ENCODE data around the gene PPP2R1B.

PPP2R1B gene

DNA sequence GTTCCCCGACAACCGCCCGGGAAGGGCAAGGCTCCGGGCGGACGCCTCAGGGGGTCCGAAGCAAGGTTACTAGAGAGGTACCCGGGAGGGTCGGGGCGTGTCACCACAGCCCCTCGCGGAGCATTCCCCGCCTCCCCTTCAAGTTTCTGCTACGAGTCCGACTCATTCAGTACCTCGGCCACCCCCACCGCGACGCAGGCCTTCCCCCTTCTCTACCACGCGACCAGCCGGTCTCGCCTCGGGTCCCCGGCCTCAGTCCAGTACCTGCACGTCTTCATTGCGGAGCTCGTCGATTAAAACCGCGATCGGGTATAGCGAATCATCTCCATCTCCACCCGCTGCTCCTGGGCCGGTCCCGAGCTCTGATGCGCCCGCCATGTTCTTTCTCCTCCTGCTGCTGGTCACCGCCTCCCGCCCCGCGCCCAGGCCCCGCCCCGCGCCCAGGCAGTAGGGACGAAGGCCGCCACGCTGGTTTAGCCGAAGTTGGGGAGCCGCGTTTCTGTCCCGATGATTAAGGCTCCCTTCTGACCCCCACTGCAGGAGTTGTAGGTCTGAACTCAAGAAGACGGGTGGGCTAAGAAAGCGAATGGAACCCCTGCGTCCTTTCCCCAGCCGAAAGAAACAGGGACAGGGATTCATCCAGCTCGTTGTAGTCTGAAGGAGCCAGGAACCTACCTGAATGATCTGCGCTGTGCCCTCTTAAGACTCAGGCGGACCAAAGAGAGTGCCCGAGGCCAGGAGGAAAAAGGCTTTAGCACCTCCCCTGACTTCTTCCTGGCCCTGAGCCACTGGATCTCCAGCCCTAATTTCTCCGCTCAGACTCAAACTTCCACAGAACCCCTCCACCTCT is at the start of gene PPP2R1B:
Gene PPP2R1B (minus strand): TSS at position 406 of the 850 bp plus-strand sequence. CDS start 28 bp downstream, at position 378.
- no peak for TF ChIP-seq FOXM1 (IDR thresholded peaks at IDR 0.05; ENCODE audit: borderline replicate concordance, low read depth)
- TF ChIP-seq TEAD4 (IDR thresholded peaks at IDR 0.05), result 0 out of 2 replicates have a peak, but pooled peaks have one; percentile 7
- peak; percentile 15; the same call in 1 of the 2 replicates for TF ChIP-seq TCF12 (IDR thresholded peaks at IDR 0.05; ENCODE audit: low read depth)
- no peak for TF ChIP-seq NFIC (IDR thresholded peaks at IDR 0.05)
- peak; percentile 87 for TF ChIP-seq TAF1 (IDR thresholded peaks at IDR 0.05; ENCODE audit: low read depth)
- peak; percentile 91 for TF ChIP-seq YY1 (IDR thresholded peaks at IDR 0.05; ENCODE audit: low read depth)
- TF ChIP-seq ZBTB7A (IDR thresholded peaks at IDR 0.05; ENCODE audit: low read depth), result 0 out of 2 replicates have a peak, but pooled peaks have one; percentile 37
- TF ChIP-seq, protein P1, sequence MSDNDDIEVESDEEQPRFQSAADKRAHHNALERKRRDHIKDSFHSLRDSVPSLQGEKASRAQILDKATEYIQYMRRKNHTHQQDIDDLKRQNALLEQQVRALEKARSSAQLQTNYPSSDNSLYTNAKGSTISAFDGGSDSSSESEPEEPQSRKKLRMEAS (IDR thresholded peaks at IDR 0.05), result peak; percentile 69

DNA sequence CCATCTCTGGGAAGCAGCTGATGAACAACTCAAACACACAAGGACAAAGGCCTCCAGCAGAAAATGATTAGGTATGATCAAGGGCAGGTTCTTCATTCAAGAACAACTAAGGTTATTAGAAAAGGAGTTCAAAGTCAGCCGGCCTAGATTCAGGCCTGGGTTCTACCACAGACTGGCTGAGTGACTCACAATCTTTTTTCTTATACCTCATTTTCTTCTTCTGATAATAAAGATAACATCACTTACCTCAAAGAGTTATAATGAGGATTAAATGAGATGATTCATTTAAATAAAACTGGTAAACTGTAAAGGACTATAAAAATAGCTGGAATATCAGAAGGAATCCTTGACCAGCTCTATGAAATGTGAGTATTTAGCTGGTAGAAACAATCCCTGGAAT is 49.3 kb upstream of the PPP2R1B start:
- no peak for TF ChIP-seq CEBPB (IDR thresholded peaks at IDR 0.05)
- no peak for TF ChIP-seq NFIC (IDR thresholded peaks at IDR 0.05)
- no peak for TF ChIP-seq FOXM1 (IDR thresholded peaks at IDR 0.05; ENCODE audit: borderline replicate concordance, low read depth)
- TF ChIP-seq, protein P2, sequence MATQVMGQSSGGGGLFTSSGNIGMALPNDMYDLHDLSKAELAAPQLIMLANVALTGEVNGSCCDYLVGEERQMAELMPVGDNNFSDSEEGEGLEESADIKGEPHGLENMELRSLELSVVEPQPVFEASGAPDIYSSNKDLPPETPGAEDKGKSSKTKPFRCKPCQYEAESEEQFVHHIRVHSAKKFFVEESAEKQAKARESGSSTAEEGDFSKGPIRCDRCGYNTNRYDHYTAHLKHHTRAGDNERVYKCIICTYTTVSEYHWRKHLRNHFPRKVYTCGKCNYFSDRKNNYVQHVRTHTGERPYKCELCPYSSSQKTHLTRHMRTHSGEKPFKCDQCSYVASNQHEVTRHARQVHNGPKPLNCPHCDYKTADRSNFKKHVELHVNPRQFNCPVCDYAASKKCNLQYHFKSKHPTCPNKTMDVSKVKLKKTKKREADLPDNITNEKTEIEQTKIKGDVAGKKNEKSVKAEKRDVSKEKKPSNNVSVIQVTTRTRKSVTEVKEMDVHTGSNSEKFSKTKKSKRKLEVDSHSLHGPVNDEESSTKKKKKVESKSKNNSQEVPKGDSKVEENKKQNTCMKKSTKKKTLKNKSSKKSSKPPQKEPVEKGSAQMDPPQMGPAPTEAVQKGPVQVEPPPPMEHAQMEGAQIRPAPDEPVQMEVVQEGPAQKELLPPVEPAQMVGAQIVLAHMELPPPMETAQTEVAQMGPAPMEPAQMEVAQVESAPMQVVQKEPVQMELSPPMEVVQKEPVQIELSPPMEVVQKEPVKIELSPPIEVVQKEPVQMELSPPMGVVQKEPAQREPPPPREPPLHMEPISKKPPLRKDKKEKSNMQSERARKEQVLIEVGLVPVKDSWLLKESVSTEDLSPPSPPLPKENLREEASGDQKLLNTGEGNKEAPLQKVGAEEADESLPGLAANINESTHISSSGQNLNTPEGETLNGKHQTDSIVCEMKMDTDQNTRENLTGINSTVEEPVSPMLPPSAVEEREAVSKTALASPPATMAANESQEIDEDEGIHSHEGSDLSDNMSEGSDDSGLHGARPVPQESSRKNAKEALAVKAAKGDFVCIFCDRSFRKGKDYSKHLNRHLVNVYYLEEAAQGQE (IDR thresholded peaks at IDR 0.05; ENCODE audit: low read depth), result no peak
- no peak for TF ChIP-seq TAF1 (IDR thresholded peaks at IDR 0.05; ENCODE audit: low read depth)
- TF ChIP-seq, protein P1 (IDR thresholded peaks at IDR 0.05), result no peak
- no peak for TF ChIP-seq EGR1 (IDR thresholded peaks at IDR 0.05)
- TF ChIP-seq EP300 (IDR thresholded peaks at IDR 0.05; ENCODE audit: borderline replicate concordance), result no peak
- no peak for TF ChIP-seq TCF12 (IDR thresholded peaks at IDR 0.05; ENCODE audit: low read depth)
- no peak for TF ChIP-seq ZBTB7A (IDR thresholded peaks at IDR 0.05; ENCODE audit: low read depth)
- no peak for TF ChIP-seq TEAD4 (IDR thresholded peaks at IDR 0.05)

DNA sequence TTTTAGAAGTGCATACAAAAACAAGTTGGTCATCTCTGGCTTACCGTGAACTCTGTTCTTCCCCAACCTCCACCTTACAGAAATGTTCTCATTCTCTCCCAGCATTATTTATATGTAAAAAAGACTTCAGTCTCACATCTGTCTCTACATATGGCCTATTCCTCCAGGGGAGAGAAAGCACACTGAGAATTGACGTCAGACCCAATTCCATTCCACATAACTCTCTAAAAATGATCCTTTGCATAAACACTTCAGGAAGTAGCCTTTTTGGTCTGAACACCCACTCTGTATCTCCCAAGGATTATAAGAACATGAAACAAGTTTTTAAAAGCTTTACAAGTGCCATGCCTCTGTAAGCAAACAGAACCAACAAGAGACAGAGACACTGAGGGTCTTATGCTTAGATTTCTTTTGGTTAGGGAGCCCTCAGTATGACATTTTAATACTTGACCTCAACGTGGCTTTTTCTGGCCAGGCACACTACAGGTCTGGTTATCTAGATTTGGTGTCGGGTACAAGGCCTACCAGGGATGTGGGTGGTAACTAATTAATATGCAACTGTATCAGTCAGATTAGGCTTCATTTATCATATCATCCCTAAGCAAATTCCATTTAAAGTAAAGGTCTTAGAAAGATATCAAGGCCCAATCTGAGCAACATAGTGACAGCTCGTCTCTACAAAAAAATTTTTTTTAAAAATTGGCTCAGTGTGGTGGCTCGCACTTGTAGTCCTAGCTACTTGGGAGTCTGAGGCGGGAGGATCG is 48.5 kb upstream of the PPP2R1B start:
- TF ChIP-seq, protein P2 (IDR thresholded peaks at IDR 0.05; ENCODE audit: low read depth), result no peak
- TF ChIP-seq TAF1 (IDR thresholded peaks at IDR 0.05; ENCODE audit: low read depth) (no peak), CREB1 (IDR thresholded peaks at IDR 0.05; ENCODE audit: low read depth) (no peak), TEAD4 (IDR thresholded peaks at IDR 0.05) (no peak), YY1 (IDR thresholded peaks at IDR 0.05; ENCODE audit: low read depth) (no peak), NFIC (IDR thresholded peaks at IDR 0.05) (no peak), ZBTB7A (IDR thresholded peaks at IDR 0.05; ENCODE audit: low read depth) (no peak), FOXM1 (IDR thresholded peaks at IDR 0.05; ENCODE audit: borderline replicate concordance, low read depth) (no peak), TCF12 (IDR thresholded peaks at IDR 0.05; ENCODE audit: low read depth) (no peak), RAD21 (IDR thresholded peaks at IDR 0.05; ENCODE audit: low read depth) (no peak), EP300 (IDR thresholded peaks at IDR 0.05; ENCODE audit: borderline replicate concordance) (no peak), CEBPB (IDR thresholded peaks at IDR 0.05) (no peak), EGR1 (IDR thresholded peaks at IDR 0.05) (no peak)
- TF ChIP-seq, protein P3, sequence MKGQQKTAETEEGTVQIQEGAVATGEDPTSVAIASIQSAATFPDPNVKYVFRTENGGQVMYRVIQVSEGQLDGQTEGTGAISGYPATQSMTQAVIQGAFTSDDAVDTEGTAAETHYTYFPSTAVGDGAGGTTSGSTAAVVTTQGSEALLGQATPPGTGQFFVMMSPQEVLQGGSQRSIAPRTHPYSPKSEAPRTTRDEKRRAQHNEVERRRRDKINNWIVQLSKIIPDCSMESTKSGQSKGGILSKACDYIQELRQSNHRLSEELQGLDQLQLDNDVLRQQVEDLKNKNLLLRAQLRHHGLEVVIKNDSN (IDR thresholded peaks at IDR 0.05), result no peak
- TF ChIP-seq, protein P1 (IDR thresholded peaks at IDR 0.05), result no peak

DNA sequence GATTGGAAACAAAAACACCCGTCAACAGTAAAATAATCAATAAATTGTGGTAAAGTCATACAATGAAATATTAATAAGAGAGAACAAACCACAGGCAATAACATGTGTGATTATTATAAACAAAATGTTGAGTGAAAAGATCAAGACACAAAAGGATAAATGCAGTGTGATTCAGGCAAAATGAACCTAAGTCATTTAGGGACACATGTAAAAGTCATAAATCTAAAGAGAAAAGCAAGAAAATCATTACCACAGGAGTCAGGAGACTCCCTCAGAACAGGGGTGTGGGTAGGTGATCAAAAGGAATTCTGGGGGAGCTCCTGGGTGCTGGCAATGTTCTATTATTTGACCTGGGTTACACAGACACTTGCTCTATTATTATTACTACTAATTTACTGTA is 47.9 kb upstream of the PPP2R1B start:
- TF ChIP-seq TCF12 (IDR thresholded peaks at IDR 0.05; ENCODE audit: low read depth) (no peak), FOXM1 (IDR thresholded peaks at IDR 0.05; ENCODE audit: borderline replicate concordance, low read depth) (no peak), TAF1 (IDR thresholded peaks at IDR 0.05; ENCODE audit: low read depth) (no peak), RAD21 (IDR thresholded peaks at IDR 0.05; ENCODE audit: low read depth) (no peak), EP300 (IDR thresholded peaks at IDR 0.05; ENCODE audit: borderline replicate concordance) (no peak), YY1 (IDR thresholded peaks at IDR 0.05; ENCODE audit: low read depth) (no peak), NFIC (IDR thresholded peaks at IDR 0.05) (no peak), TEAD4 (IDR thresholded peaks at IDR 0.05) (no peak), CREB1 (IDR thresholded peaks at IDR 0.05; ENCODE audit: low read depth) (no peak), ZBTB7A (IDR thresholded peaks at IDR 0.05; ENCODE audit: low read depth) (no peak)
- TF ChIP-seq, protein P3 (IDR thresholded peaks at IDR 0.05), result no peak
